ENCODE results near the gene MAPKAPK5.

- TF ChIP-seq, protein P1, sequence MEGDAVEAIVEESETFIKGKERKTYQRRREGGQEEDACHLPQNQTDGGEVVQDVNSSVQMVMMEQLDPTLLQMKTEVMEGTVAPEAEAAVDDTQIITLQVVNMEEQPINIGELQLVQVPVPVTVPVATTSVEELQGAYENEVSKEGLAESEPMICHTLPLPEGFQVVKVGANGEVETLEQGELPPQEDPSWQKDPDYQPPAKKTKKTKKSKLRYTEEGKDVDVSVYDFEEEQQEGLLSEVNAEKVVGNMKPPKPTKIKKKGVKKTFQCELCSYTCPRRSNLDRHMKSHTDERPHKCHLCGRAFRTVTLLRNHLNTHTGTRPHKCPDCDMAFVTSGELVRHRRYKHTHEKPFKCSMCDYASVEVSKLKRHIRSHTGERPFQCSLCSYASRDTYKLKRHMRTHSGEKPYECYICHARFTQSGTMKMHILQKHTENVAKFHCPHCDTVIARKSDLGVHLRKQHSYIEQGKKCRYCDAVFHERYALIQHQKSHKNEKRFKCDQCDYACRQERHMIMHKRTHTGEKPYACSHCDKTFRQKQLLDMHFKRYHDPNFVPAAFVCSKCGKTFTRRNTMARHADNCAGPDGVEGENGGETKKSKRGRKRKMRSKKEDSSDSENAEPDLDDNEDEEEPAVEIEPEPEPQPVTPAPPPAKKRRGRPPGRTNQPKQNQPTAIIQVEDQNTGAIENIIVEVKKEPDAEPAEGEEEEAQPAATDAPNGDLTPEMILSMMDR (IDR thresholded peaks at IDR 0.05), result no peak
- no peak for TF ChIP-seq POLR2A (IDR thresholded peaks at IDR 0.05)
These were observed 3.7 kb upstream of the MAPKAPK5 start for GRCh38 chr12:111838353-111838752.

Measured in body of pancreas (tissue), 4 donors.